ENCODE measurements around the gene LAMB1.

Gene LAMB1

GRCh38 chr7:108048422-108048821, 45.5 kb upstream of the LAMB1 start:
- Histone ChIP-seq H3K79me2 (ENCODE audit: insufficient read depth, low read length) (no peaks in the 10 kb centered on the region), H2AFZ (ENCODE audit: low read length) (no peak overlapping the region), H3K27ac (ENCODE audit: low read depth, low read length, poor library complexity, severe bottlenecking) (no peak overlapping the region), H4K20me1 (ENCODE audit: insufficient read depth, low read length) (no peaks in the 10 kb centered on the region), H3F3A (ENCODE audit: insufficient read depth, low read length) (no peaks in the 10 kb centered on the region), H3K4me3 (ENCODE audit: low read depth, low read length, poor library complexity, severe bottlenecking) (no peak overlapping the region), H3K4me2 (ENCODE audit: low read length) (no peak overlapping the region; the same call in 1 of the 2 replicates), H3K9me3 (ENCODE audit: low read length) (no peaks in the 10 kb centered on the region), H3K36me3 (ENCODE audit: insufficient read depth, low read length) (no peaks in the 10 kb centered on the region), H3K9me2 (ENCODE audit: low read depth, low read length) (no peaks in the 10 kb centered on the region), H3K9ac (ENCODE audit: low read length) (no peak overlapping the region), H3K4me1 (ENCODE audit: insufficient read depth, low read length, severe bottlenecking) (peaks cover 11% of the 10 kb centered on the region), H3K27me3 (ENCODE audit: insufficient read depth, low read length) (no peaks in the 10 kb centered on the region)
- no peak for TF ChIP-seq EZH2 (IDR thresholded peaks at IDR 0.05; ENCODE audit: borderline replicate concordance, low read length)
- no peak for TF ChIP-seq CTCF (IDR thresholded peaks at IDR 0.05; ENCODE audit: low read length)

- Histone ChIP-seq H3K36me3 (ENCODE audit: insufficient read depth, low read length) (no peaks in the 10 kb centered on the region), H3K27me3 (ENCODE audit: insufficient read depth, low read length) (no peaks in the 10 kb centered on the region), H3K9me2 (ENCODE audit: low read depth, low read length) (no peaks in the 10 kb centered on the region), H3F3A (ENCODE audit: insufficient read depth, low read length) (no peaks in the 10 kb centered on the region), H2AFZ (ENCODE audit: low read length) (no peak overlapping the region), H4K20me1 (ENCODE audit: insufficient read depth, low read length) (no peaks in the 10 kb centered on the region), H3K27ac (ENCODE audit: low read depth, low read length, poor library complexity, severe bottlenecking) (no peak overlapping the region), H3K4me3 (ENCODE audit: low read depth, low read length, poor library complexity, severe bottlenecking) (no peak overlapping the region), H3K9me3 (ENCODE audit: low read length) (no peaks in the 10 kb centered on the region), H3K4me1 (ENCODE audit: insufficient read depth, low read length, severe bottlenecking) (peaks cover 11% of the 10 kb centered on the region), H3K9ac (ENCODE audit: low read length) (no peak overlapping the region), H3K79me2 (ENCODE audit: insufficient read depth, low read length) (no peaks in the 10 kb centered on the region), H3K4me2 (ENCODE audit: low read length) (no peak overlapping the region)
- TF ChIP-seq EZH2 (IDR thresholded peaks at IDR 0.05; ENCODE audit: borderline replicate concordance, low read length) (no peak), CTCF (IDR thresholded peaks at IDR 0.05; ENCODE audit: low read length) (no peak)
These were observed 44.1 kb upstream of the LAMB1 start for GRCh38 chr7:108046952-108047506.

- Histone ChIP-seq H4K20me1 (ENCODE audit: insufficient read depth, low read length) (no peaks in the 10 kb centered on the region), H3K9ac (ENCODE audit: low read length) (no peak overlapping the region), H3K9me2 (ENCODE audit: low read depth, low read length) (no peaks in the 10 kb centered on the region), H3K4me2 (ENCODE audit: low read length) (no peak overlapping the region), H3K9me3 (ENCODE audit: low read length) (no peaks in the 10 kb centered on the region), H3K79me2 (ENCODE audit: insufficient read depth, low read length) (no peaks in the 10 kb centered on the region), H3K27me3 (ENCODE audit: insufficient read depth, low read length) (no peaks in the 10 kb centered on the region), H3K36me3 (ENCODE audit: insufficient read depth, low read length) (no peaks in the 10 kb centered on the region), H3F3A (ENCODE audit: insufficient read depth, low read length) (no peaks in the 10 kb centered on the region), H3K4me3 (ENCODE audit: low read depth, low read length, poor library complexity, severe bottlenecking) (no peak overlapping the region), H2AFZ (ENCODE audit: low read length) (no peak overlapping the region), H3K4me1 (ENCODE audit: insufficient read depth, low read length, severe bottlenecking) (peaks cover 11% of the 10 kb centered on the region), H3K27ac (ENCODE audit: low read depth, low read length, poor library complexity, severe bottlenecking) (no peak overlapping the region)
- TF ChIP-seq EZH2 (IDR thresholded peaks at IDR 0.05; ENCODE audit: borderline replicate concordance, low read length) (no peak), CTCF (IDR thresholded peaks at IDR 0.05; ENCODE audit: low read length) (no peak)
These were observed 42.7 kb upstream of the LAMB1 start for GRCh38 chr7:108045669-108046068.
